H9 (cell line): ENCODE data around the gene LBHD2. TPM values are rescaled to one million over a fixed set of nuclear protein-coding genes. Genes with fewer than 3 reads are reported as not detected.

Source experiments
- DNase-seq: peaks from one replicate; pipeline ENCODE4 v3.0.0-alpha.2; 2017
- H2AFZ ChIP-seq: one replicate; pipeline ENCODE4 v1.6.1; 2013; ENCODE audit warnings: mild to moderate bottlenecking, low read length, control low read depth, moderate library complexity
- H2AK5ac ChIP-seq: 2 replicates; pipeline ENCODE4 v1.6.1; 2013; ENCODE audit warnings: low read length, control low read depth, mixed read lengths; ENCODE audit not compliant: insufficient read length
- H2BK120ac ChIP-seq: one replicate; pipeline ENCODE4 v1.6.1; 2013; ENCODE audit warnings: low read depth, mild to moderate bottlenecking, low read length, control low read depth, inconsistent platforms; ENCODE audit not compliant: poor library complexity, severe bottlenecking
- H2BK12ac ChIP-seq: 2 replicates; pipeline ENCODE4 v1.6.1; 2013; ENCODE audit warnings: low read length, control low read depth, mixed read lengths, low read depth; ENCODE audit not compliant: insufficient read length
- H2BK15ac ChIP-seq: 2 replicates; pipeline ENCODE4 v1.6.1; 2013; ENCODE audit warnings: low read depth, low read length, control low read depth
- H2BK20ac ChIP-seq: one replicate; pipeline ENCODE4 v1.6.1; 2013; ENCODE audit warnings: low read depth, mild to moderate bottlenecking, low read length, control low read depth, inconsistent platforms; ENCODE audit not compliant: poor library complexity, severe bottlenecking
- H2BK5ac ChIP-seq: 2 replicates; pipeline ENCODE4 v1.6.1; 2013; ENCODE audit warnings: low read length, control low read depth, mixed read lengths; ENCODE audit not compliant: insufficient read length
- H3K14ac ChIP-seq: 2 replicates; pipeline ENCODE4 v1.6.1; 2013; ENCODE audit warnings: low read length, control low read depth; ENCODE audit not compliant: insufficient read depth
- H3K18ac ChIP-seq: 2 replicates; pipeline ENCODE4 v1.6.1; 2013; ENCODE audit warnings: low read depth, mild to moderate bottlenecking, mixed read lengths, low read length, control low read depth; ENCODE audit not compliant: insufficient read length
- H3K23ac ChIP-seq: 2 replicates; pipeline ENCODE4 v1.6.1; 2013; ENCODE audit warnings: low read length, control low read depth, mixed read lengths, low read depth; ENCODE audit not compliant: insufficient read length
- H3K23me2 ChIP-seq: 2 replicates; pipeline ENCODE4 v1.6.1; 2013; ENCODE audit warnings: low read depth, mild to moderate bottlenecking, mixed read lengths, low read length, control low read depth; ENCODE audit not compliant: insufficient read length, poor library complexity, severe bottlenecking
- H3K27ac ChIP-seq: 2 replicates; pipeline ENCODE4 v1.5.1; 2013; ENCODE audit warnings: low read length, control low read depth, mixed read lengths, low read depth; ENCODE audit not compliant: insufficient read length
- H3K27me3 ChIP-seq: 2 replicates; pipeline ENCODE4 v1.6.1; 2013; ENCODE audit warnings: low read length, control low read depth, inconsistent platforms; ENCODE audit not compliant: insufficient read depth
- H3K4ac ChIP-seq: 2 replicates; pipeline ENCODE4 v1.6.1; 2013; ENCODE audit warnings: low read depth, mild to moderate bottlenecking, control low read depth, inconsistent platforms, low read length, moderate library complexity
- H3K4me1 ChIP-seq: 2 replicates; pipeline ENCODE4 v1.6.1; 2013; ENCODE audit warnings: low read length, control low read depth, inconsistent platforms; ENCODE audit not compliant: insufficient read depth
- H3K4me2 ChIP-seq: 2 replicates; pipeline ENCODE4 v1.6.1; 2013; ENCODE audit warnings: low read length, control low read depth, mixed read lengths; ENCODE audit not compliant: insufficient read length, insufficient read depth
- H3K56ac ChIP-seq: 2 replicates; pipeline ENCODE4 v1.6.1; 2013; ENCODE audit warnings: low read depth, mild to moderate bottlenecking, mixed read lengths, low read length, control low read depth; ENCODE audit not compliant: insufficient read length
- H3K79me1 ChIP-seq: 2 replicates; pipeline ENCODE4 v1.6.1; 2013; ENCODE audit warnings: low read depth, mild to moderate bottlenecking, moderate library complexity, low read length, control low read depth, inconsistent platforms; ENCODE audit not compliant: insufficient read depth, poor library complexity, severe bottlenecking
- H3K79me2 ChIP-seq: 2 replicates; pipeline ENCODE4 v1.6.1; 2013; ENCODE audit warnings: low read length, control low read depth, inconsistent platforms; ENCODE audit not compliant: insufficient read depth
- H3K9ac ChIP-seq: 2 replicates; pipeline ENCODE4 v1.6.1; 2013; ENCODE audit warnings: low read length, control low read depth, mixed read lengths; ENCODE audit not compliant: insufficient read length; ENCODE audit errors: extremely low read depth
- H3K9me3 ChIP-seq: one replicate; pipeline ENCODE4 v1.6.1; 2013; ENCODE audit warnings: low read depth, low read length, inconsistent platforms; ENCODE audit not compliant: control insufficient read depth
- H3T11ph ChIP-seq: one replicate; pipeline ENCODE4 v1.6.1; 2013; ENCODE audit warnings: mild to moderate bottlenecking, low read length, control low read depth, inconsistent platforms
- H4K20me1 ChIP-seq: one replicate; pipeline ENCODE4 v1.6.1; 2013; ENCODE audit not compliant: control insufficient read depth, insufficient read length, insufficient read depth
- H4K5ac ChIP-seq: 2 replicates; pipeline ENCODE4 v1.6.1; 2013; ENCODE audit warnings: low read depth, mild to moderate bottlenecking, mixed read lengths, low read length, control low read depth; ENCODE audit not compliant: insufficient read length
- H4K8ac ChIP-seq: replicated peaks from 2 replicates; pipeline ENCODE4 v1.6.1; 2013; ENCODE audit warnings: low read length, control low read depth, mixed read lengths, low read depth; ENCODE audit not compliant: insufficient read length
- H4K91ac ChIP-seq: 2 replicates; pipeline ENCODE4 v1.6.1; 2013; ENCODE audit warnings: low read depth, mild to moderate bottlenecking, moderate library complexity, mixed read lengths, low read length, control low read depth; ENCODE audit not compliant: insufficient read length
- H3K27ac Mint-ChIP-seq, 3 experiments: 2 replicates in 2 of 3; 3 replicates in 1 of 3; pipeline ENCODE4 v1.8.0; 2020 to 2021; ENCODE audit warnings: mixed read lengths in 3 of 3, mild to moderate bottlenecking in 1 of 3, moderate library complexity in 1 of 3
- H3K27me3 Mint-ChIP-seq: 2 replicates; pipeline ENCODE4 v1.8.0; 2021; ENCODE audit warnings: low read depth, mild to moderate bottlenecking, moderate library complexity, mixed read lengths
- H3K36me3 Mint-ChIP-seq, 3 experiments: 2 replicates in 2 of 3; 3 replicates in 1 of 3; pipeline ENCODE4 v1.8.0; 2020 to 2021; ENCODE audit warnings: low read depth in 3 of 3, mixed read lengths in 3 of 3; ENCODE audit not compliant: insufficient read depth in 1 of 3
- H3K4me1 Mint-ChIP-seq, 2 experiments: 2 replicates each; pipeline ENCODE4 v1.8.0; 2020; ENCODE audit warnings: mixed read lengths in 2 of 2
- H3K4me3 Mint-ChIP-seq, 2 experiments: 2 replicates in 1 of 2; 3 replicates in 1 of 2; pipeline ENCODE4 v1.8.0; 2020 to 2021; ENCODE audit warnings: mild to moderate bottlenecking in 2 of 2, mixed read lengths in 2 of 2, moderate library complexity in 1 of 2
- H3K9me3 Mint-ChIP-seq, 2 experiments: 2 replicates in 1 of 2; 3 replicates in 1 of 2; pipeline ENCODE4 v1.8.0; 2020; ENCODE audit warnings: mild to moderate bottlenecking in 2 of 2, mixed read lengths in 2 of 2, moderate library complexity in 1 of 2
- WGBS: extraction: QIAGEN DNeasy Blood & Tissue Kit; methylation state at CpG from one replicate; pipeline ENCODE4 v1.1.7; 2013; ENCODE audit warnings: missing lambda C conversion rate, low lambda C conversion rate, mixed read lengths; ENCODE audit not compliant: insufficient read length; ENCODE audit errors: extremely low coverage; 5-methylcytosine and 5-hydroxymethylcytosine counted together
- total RNA-seq: library from RNA; stranded (reverse); gene quantifications from 2 replicates; pipeline ENCODE4 v1.2.1, GENCODE V29; 2021
- TF ChIP-seq, protein P1 (sequence below): fragments of 200-600 bp; sonication (generic); conservative IDR thresholded peaks from 3 replicates; pipeline ENCODE4 v1.8.0; 2021; ENCODE audit warnings: antibody characterized with exemption, mild to moderate bottlenecking

Gene LBHD2
- total RNA-seq, 1 experiment from 2014 or later: not detected

- no peak overlapping the region for H3K14ac ChIP-seq
- Mint-ChIP-seq H3K27me3 (peaks cover 41% of the 10 kb centered on the region), H3K9me3 (no peaks in the 10 kb centered on the region), H3K4me3 (no peak overlapping the region), H3K27ac (no peak overlapping the region), H3K4me1 (peaks cover 18 to 24% of the 10 kb centered on the region in 2 experiments), H3K36me3 (peaks cover 0 to 5% (median 0%) of the 10 kb centered on the region in 3 experiments; a peak in 4 of 7 replicates)
- no peaks in the 10 kb centered on the region for H3K23me2 ChIP-seq
- no peak overlapping the region for H2AK5ac ChIP-seq
- DNase-seq: no peak
- H3K27me3 ChIP-seq: no peaks in the 10 kb centered on the region
- no peak overlapping the region for H3K56ac ChIP-seq
- no peak overlapping the region for H3K4me2 ChIP-seq
- no peak overlapping the region for H2BK20ac ChIP-seq
- H2BK120ac ChIP-seq: no peak overlapping the region
- H3K9me3 ChIP-seq: no peaks in the 10 kb centered on the region
- no peaks in the 10 kb centered on the region for H3K79me2 ChIP-seq
- TF ChIP-seq, protein P1, sequence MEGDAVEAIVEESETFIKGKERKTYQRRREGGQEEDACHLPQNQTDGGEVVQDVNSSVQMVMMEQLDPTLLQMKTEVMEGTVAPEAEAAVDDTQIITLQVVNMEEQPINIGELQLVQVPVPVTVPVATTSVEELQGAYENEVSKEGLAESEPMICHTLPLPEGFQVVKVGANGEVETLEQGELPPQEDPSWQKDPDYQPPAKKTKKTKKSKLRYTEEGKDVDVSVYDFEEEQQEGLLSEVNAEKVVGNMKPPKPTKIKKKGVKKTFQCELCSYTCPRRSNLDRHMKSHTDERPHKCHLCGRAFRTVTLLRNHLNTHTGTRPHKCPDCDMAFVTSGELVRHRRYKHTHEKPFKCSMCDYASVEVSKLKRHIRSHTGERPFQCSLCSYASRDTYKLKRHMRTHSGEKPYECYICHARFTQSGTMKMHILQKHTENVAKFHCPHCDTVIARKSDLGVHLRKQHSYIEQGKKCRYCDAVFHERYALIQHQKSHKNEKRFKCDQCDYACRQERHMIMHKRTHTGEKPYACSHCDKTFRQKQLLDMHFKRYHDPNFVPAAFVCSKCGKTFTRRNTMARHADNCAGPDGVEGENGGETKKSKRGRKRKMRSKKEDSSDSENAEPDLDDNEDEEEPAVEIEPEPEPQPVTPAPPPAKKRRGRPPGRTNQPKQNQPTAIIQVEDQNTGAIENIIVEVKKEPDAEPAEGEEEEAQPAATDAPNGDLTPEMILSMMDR: no peak
- H4K5ac ChIP-seq: no peak overlapping the region
- H4K91ac ChIP-seq: no peak overlapping the region
- WGBS: no CpG with 5 or more reads among the region's 5 CpGs
- no peak overlapping the region for H2AFZ ChIP-seq
- H3T11ph ChIP-seq: no peak overlapping the region
- no peak overlapping the region for H3K9ac ChIP-seq
- H2BK5ac ChIP-seq: no peak overlapping the region
- H3K23ac ChIP-seq: no peak overlapping the region
- no peak overlapping the region for H3K18ac ChIP-seq
- no peaks in the 10 kb centered on the region for H3K79me1 ChIP-seq
- no peak overlapping the region for H2BK12ac ChIP-seq
- peaks cover 9% of the 10 kb centered on the region for H4K20me1 ChIP-seq
- no peak overlapping the region for H3K27ac ChIP-seq
- H4K8ac ChIP-seq: no peak overlapping the region
- H3K4me1 ChIP-seq: peaks cover 4% of the 10 kb centered on the region; the same call in 1 of the 2 replicates
- no peak overlapping the region for H3K4ac ChIP-seq
- H2BK15ac ChIP-seq: no peak overlapping the region
Measured at GRCh38 chr14:103124501-103125001, 40.5 kb downstream of the LBHD2 start.
